Activated naive CD4-positive, alpha-beta T cell treated with anti-CD3 and anti-CD28 coated beads, Interleukin-2, amount 50 U/mL, for 72 hours (primary cell): ENCODE measurements around the gene PPIF. TPM values are rescaled to one million over a fixed set of nuclear protein-coding genes. Genes with fewer than 3 reads are reported as not detected.

ENCODE experiments used
- total RNA-seq, 2 donors: library from RNA; stranded (reverse); gene quantifications; one replicate each; pipeline ENCODE4 v1.2.3, GENCODE V29; 2022

PPIF gene
- total RNA-seq, 2 donors from 2014 or later = 60.2 to 144 TPM

Other genes starting within 250 kb of the PPIF start
- gene ZCCHC24, start 98.2 kb downstream of the PPIF start, total RNA-seq = under 1 TPM; 0.43 to 0.74 TPM
- under 1 TPM; 0.07 to 0.16 TPM for gene EIF5AL1, start 165.1 kb downstream of the PPIF start, total RNA-seq
- not detected for gene SFTPA2, start 212.9 kb downstream of the PPIF start, total RNA-seq